Measurements from ENCODE around the gene TADA2A.
A peak's percentile ranks its signal among the peaks of the same experiment; 100 is the strongest.

TADA2A gene

GRCh38 chr17:37519251-37519985 lies 112.7 kb downstream of the TADA2A start:
- TF ChIP-seq CTCF (IDR thresholded peaks at IDR 0.05; ENCODE audit: low read depth, low read length) = no peak
- no peak for DNase-seq (ENCODE audit: extremely low read depth, low read depth)

- DNase-seq (ENCODE audit: extremely low read depth, low read depth) = no peak
- TF ChIP-seq CTCF (IDR thresholded peaks at IDR 0.05; ENCODE audit: low read depth, low read length) = no peak
Measured at GRCh38 chr17:37520174-37520573, 113.5 kb downstream of the TADA2A start.

GRCh38 chr17:37521821-37522220 lies 115.1 kb downstream of the TADA2A start:
- no peak for DNase-seq (ENCODE audit: extremely low read depth, low read depth)
- TF ChIP-seq CTCF (IDR thresholded peaks at IDR 0.05; ENCODE audit: low read depth, low read length) = no peak

- no peak for TF ChIP-seq CTCF (IDR thresholded peaks at IDR 0.05; ENCODE audit: low read depth, low read length)
- DNase-seq (ENCODE audit: extremely low read depth, low read depth) = no peak
Measured at GRCh38 chr17:37523715-37524219, 117.1 kb downstream of the TADA2A start.

GRCh38 chr17:37527249-37527851 lies 120.7 kb downstream of the TADA2A start:
- no peak for DNase-seq (ENCODE audit: extremely low read depth, low read depth)
- TF ChIP-seq CTCF (IDR thresholded peaks at IDR 0.05; ENCODE audit: low read depth, low read length) = peak; percentile 68
